ENCODE results near the gene CACHD1. TPM values are rescaled to one million over a fixed set of nuclear protein-coding genes. Genes with fewer than 3 reads are reported as not detected.

The CACHD1 gene
- total RNA-seq, 4 donors from 2014 or later: 7.7 to 20.1 (median 9.8) TPM

GRCh38 chr1:64425521-64425920 lies 44.4 kb upstream of the CACHD1 start:
- no peak overlapping the region for H3K27ac ChIP-seq
- no peaks in the 10 kb centered on the region for H3K9me3 ChIP-seq
- H3K4me1 ChIP-seq: no peaks in the 10 kb centered on the region
- TF ChIP-seq, protein P1, sequence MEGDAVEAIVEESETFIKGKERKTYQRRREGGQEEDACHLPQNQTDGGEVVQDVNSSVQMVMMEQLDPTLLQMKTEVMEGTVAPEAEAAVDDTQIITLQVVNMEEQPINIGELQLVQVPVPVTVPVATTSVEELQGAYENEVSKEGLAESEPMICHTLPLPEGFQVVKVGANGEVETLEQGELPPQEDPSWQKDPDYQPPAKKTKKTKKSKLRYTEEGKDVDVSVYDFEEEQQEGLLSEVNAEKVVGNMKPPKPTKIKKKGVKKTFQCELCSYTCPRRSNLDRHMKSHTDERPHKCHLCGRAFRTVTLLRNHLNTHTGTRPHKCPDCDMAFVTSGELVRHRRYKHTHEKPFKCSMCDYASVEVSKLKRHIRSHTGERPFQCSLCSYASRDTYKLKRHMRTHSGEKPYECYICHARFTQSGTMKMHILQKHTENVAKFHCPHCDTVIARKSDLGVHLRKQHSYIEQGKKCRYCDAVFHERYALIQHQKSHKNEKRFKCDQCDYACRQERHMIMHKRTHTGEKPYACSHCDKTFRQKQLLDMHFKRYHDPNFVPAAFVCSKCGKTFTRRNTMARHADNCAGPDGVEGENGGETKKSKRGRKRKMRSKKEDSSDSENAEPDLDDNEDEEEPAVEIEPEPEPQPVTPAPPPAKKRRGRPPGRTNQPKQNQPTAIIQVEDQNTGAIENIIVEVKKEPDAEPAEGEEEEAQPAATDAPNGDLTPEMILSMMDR (IDR thresholded peaks at IDR 0.05): no peak
- TF ChIP-seq POLR2A (IDR thresholded peaks at IDR 0.05) (no peak), EP300 (IDR thresholded peaks at IDR 0.05) (no peak), POLR2AphosphoS5 (IDR thresholded peaks at IDR 0.05) (no peak)
- peaks cover 5% of the 10 kb centered on the region for H3K27me3 ChIP-seq
- ATAC-seq: no peak
- no peak overlapping the region for H3K4me3 ChIP-seq
- no peaks in the 10 kb centered on the region for H3K36me3 ChIP-seq
- WGBS, 2 donors (ENCODE audit: low coverage in 1 of 2): 84 to 100% methylated on average over 2 of the region's 2 CpGs

DNA sequence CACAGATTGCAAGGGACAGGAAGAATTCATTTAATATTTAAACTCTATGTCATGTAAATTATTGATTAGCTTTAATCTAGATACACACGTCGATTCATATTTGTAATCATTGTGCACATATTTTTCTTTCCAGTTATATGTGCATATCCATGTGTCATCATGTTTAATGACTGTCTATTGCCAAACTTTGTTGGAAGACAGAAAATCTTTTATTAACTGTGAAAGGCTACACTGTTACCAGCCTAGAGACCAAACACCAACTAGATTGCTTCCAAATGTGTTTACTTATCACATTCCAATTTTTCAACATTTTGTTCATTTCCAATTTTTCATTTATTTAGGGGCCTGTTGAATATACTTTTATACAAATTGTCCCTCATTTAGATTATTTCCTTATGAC lies 43.2 kb upstream of the CACHD1 start:
- no peaks in the 10 kb centered on the region for H3K4me1 ChIP-seq
- no peak for TF ChIP-seq EP300 (IDR thresholded peaks at IDR 0.05)
- no peak for TF ChIP-seq POLR2A (IDR thresholded peaks at IDR 0.05)
- TF ChIP-seq, protein P1 (IDR thresholded peaks at IDR 0.05): no peak
- no peak for TF ChIP-seq POLR2AphosphoS5 (IDR thresholded peaks at IDR 0.05)
- no peak for ATAC-seq
- no peak overlapping the region for H3K27ac ChIP-seq
- H3K36me3 ChIP-seq: no peaks in the 10 kb centered on the region
- H3K27me3 ChIP-seq: peaks cover 7% of the 10 kb centered on the region
- WGBS, 2 donors (ENCODE audit: low coverage in 1 of 2): 56 to 59% methylated on average over 2 of the region's 2 CpGs
- H3K9me3 ChIP-seq: no peaks in the 10 kb centered on the region
- no peak overlapping the region for H3K4me3 ChIP-seq

DNA sequence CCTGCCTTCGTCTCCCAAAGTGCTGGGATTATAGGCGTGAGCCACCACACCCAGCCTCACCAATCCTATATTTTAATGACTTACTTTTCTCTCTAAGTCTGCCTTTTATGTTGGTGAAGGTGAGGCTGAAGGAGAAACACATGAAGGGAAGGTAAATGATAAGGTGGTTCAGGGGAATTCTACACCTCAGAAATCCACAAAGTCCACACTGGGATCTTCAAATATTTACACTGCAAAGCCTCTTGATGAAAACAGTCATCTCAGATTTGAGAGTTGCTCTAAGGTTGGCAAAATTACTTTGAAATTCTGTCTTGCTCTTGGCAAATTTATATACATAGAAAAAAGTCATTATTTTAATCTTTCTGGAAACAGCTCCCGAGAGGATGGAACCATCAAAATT lies 42.0 kb upstream of the CACHD1 start:
- H3K4me1 ChIP-seq: no peaks in the 10 kb centered on the region
- TF ChIP-seq EP300 (IDR thresholded peaks at IDR 0.05) (no peak), POLR2A (IDR thresholded peaks at IDR 0.05) (no peak), POLR2AphosphoS5 (IDR thresholded peaks at IDR 0.05) (no peak)
- TF ChIP-seq, protein P1 (IDR thresholded peaks at IDR 0.05): no peak
- no peaks in the 10 kb centered on the region for H3K9me3 ChIP-seq
- no peak overlapping the region for H3K27ac ChIP-seq
- WGBS, 2 donors (ENCODE audit: low coverage in 1 of 2): 52 to 91% methylated on average over 2 to 3 of the region's 3 CpGs
- H3K27me3 ChIP-seq: peaks cover 7% of the 10 kb centered on the region
- no peak for ATAC-seq
- H3K4me3 ChIP-seq: no peak overlapping the region
- no peaks in the 10 kb centered on the region for H3K36me3 ChIP-seq

DNA sequence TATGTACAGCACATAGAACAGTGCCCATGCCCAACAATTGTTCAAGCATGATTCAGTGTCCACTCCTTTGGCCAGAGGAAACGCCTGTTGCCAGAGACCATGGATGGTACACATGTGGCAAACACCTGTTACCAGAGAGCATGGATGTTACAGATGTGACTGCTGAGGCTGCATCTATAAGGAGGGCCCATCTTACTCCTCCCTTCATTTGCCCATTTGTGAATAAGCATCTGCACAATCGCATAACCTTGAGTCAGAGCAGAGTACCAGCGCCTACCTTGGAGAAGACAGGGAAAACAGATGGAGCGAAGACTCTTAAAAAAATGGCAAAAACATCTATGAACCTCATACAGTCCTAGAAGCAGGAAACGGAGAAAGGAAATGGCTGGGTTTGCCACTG lies 36.6 kb upstream of the CACHD1 start:
- Histone ChIP-seq H3K36me3 (no peaks in the 10 kb centered on the region), H3K4me3 (no peak overlapping the region), H3K27me3 (peaks cover 7% of the 10 kb centered on the region), H3K9me3 (peaks cover 0 to 5% (median 0%) of the 10 kb centered on the region in 3 donors), H3K27ac (no peak overlapping the region), H3K4me1 (no peaks in the 10 kb centered on the region)
- WGBS, 2 donors (ENCODE audit: low coverage in 1 of 2): 87% methylated on average over 5 of the region's 5 CpGs; no CpG with 5 or more reads in 1 of the 2 donors
- ATAC-seq: no peak
- TF ChIP-seq POLR2A (IDR thresholded peaks at IDR 0.05) (no peak), POLR2AphosphoS5 (IDR thresholded peaks at IDR 0.05) (no peak), EP300 (IDR thresholded peaks at IDR 0.05) (no peak)
- TF ChIP-seq, protein P1 (IDR thresholded peaks at IDR 0.05): no peak

DNA sequence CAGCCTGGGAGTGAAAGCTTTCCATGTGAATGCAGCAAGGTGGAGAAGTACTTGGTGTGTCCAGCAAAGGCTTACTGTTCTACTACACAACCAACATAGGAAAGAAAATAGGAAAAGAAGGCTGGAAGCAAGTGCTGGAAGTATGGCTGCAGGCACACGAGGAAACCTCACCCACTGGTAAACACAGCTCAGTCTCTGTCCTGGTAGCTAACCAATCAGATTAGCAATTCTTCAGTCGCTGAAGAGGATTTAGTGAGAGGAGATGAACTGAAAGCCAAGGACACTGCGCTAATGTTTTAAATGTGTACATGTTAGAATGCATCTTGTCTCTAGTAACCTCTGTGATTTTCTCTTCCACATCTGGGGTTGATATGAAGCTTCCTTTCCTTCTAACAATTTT lies 36.2 kb upstream of the CACHD1 start:
- H3K4me1 ChIP-seq: no peaks in the 10 kb centered on the region
- no peak for ATAC-seq
- H3K27ac ChIP-seq: no peak overlapping the region
- H3K4me3 ChIP-seq: no peak overlapping the region
- 56 to 62% methylated on average over 3 of the region's 3 CpGs for WGBS, 2 donors (ENCODE audit: low coverage in 1 of 2)
- no peak for TF ChIP-seq POLR2A (IDR thresholded peaks at IDR 0.05)
- peaks cover 0 to 5% (median 0%) of the 10 kb centered on the region in 3 donors for H3K9me3 ChIP-seq
- H3K36me3 ChIP-seq: no peaks in the 10 kb centered on the region
- H3K27me3 ChIP-seq: peaks cover 7% of the 10 kb centered on the region

Measured in gastroesophageal sphincter (tissue), 4 donors.